ENCODE results near the gene DAB2IP.

The DAB2IP gene

DNA sequence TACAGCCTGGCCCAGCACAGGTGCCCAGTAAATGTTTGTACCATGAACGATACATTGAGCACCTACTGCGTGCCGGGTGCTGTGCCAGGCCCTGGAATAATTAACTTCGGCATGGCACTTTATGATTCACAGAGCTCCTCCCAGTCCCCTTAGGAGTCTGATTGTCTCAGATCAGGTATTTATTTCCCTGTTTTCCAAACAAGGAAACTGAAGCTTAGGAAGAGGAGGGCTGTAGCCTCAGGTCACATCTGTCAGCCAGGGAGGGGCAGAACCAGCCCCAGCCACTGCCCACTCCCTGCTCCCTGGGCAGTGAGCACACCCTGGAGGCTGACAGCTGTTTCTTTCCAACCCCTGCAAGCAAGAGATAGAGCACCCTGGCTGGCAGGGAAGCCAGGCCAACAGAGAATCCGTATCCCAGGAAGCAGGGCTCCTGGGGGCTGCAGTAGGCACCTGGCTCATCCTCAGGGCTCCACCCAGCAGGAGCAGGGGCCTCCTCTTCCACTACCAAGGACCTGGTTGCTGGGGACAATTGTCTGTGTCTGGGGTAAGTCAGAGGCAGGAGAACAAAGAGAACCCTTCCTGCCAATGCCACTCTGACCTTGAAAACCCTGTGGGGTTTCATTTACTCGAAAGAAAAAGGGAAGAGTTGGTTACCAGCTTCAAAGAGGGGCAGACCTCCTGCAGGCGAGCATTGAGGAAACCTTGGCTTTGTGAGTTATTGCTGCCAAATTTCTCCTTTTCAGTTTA, 69.0 kb downstream of the DAB2IP start:
- DNase-seq (ENCODE audit: extremely low read depth in 1 of 2, low read depth in 1 of 2), result no peak

DNA sequence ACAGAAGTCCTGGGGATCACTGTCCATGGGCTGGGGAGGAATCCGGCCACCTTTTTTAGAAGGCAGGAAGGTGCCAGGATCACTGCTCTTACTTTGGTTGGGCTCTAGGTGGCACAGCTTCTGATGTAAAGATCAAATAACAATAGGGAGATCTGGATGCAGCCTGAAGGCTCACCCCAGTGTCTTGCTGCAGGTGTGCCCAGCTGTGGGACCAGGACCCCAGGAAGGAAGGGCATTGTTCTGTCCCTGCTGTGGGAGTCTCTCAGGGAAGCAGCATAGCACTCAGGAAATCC, 69.6 kb downstream of the DAB2IP start:
- DNase-seq (ENCODE audit: extremely low read depth in 1 of 2, low read depth in 1 of 2), result no peak

DNA sequence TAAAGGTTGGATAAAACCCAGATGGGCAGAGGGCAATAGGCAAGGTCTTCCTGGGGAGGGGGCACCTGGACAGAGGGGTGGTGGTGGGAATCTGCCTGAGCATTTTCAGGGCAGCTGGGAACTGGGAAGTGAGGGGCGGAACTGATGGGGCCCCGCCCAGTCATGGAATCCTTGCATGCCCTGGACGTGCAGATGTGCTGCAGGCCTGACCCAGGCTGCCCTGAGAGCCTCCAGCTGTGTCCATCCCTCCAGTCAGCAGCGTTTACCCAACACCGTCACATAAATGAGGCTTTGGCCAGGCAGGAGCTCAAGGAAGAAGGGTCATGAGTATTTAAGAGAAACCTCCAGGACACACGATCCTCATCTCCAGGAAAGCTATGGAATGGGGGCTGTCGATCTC, 70.3 kb downstream of the DAB2IP start:
- DNase-seq (ENCODE audit: extremely low read depth in 1 of 2, low read depth in 1 of 2), result no peak

DNA sequence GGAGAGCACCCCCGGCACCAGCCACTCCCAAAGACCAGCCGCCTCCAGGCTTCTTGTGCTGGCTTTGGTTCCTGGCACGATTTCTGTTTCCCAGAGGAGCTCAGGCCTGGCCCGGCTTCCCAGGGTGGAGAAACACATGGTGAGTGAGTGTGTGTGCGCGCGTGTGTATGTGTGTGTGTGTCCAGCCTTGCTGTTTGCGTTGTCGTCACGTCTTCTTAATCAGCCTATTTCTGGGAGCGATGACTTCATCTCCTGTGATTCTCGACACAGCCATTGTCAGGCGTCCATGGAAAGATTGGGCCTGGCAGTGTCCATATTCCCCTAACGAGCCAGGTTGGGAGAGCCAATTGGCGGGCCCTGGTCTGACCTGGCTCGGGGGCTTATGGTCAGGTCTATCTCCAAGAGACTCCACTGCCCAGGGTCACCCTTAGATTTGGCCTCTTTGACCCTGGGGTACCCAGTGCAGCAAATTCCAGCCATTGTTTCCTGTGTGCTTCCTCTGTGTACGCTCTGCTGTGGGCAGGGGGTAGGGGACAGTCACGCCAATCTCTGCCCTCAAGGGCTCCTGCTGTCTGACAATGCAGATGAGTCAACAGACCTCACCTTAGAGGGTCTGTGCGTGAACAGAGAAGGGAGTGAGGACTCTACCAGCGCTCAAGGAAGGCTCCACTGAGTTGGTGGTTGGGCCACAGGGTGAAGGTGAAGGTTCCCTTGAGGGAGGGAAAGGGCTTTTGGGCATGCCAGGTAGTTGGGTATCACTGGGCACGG, 73.8 kb downstream of the DAB2IP start:
- no peak for DNase-seq (ENCODE audit: extremely low read depth in 1 of 2, low read depth in 1 of 2)

DNA sequence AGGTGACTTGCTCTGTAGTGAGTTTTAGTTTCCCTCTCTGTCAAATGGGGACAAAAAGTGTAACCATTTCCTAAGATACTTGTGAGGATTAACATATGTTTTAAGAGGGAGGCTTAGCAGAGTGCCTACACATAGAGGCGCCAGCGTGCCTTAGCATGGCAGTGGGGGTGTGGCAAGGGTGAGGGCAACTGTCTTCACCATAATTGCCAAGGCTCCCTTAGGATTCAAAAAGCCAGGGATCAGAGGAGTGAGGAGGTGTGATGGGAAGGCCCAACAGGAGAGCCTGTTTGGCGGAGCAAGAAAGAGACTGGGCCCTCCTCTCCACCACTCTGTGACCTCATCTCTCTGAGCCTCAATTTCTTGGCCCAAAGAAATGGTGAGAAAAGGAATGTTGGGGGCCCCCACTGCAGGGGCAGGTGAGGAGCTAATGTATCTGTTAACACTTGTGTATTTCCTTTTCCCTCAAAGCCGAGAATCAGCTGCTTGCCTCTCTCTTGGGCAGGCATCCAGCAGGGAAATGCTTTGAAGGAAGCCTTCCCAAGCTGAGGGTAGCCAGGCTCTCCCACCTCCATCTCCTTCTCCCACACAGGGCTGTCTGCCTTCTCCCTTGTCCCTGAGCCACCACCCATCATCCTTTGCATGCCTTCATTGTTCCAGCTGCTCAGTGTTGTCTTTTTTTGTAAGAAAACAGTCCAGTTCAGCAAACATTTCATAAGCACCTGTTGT, 76.0 kb downstream of the DAB2IP start:
- DNase-seq (ENCODE audit: extremely low read depth in 1 of 2, low read depth in 1 of 2), result no peak

DNA sequence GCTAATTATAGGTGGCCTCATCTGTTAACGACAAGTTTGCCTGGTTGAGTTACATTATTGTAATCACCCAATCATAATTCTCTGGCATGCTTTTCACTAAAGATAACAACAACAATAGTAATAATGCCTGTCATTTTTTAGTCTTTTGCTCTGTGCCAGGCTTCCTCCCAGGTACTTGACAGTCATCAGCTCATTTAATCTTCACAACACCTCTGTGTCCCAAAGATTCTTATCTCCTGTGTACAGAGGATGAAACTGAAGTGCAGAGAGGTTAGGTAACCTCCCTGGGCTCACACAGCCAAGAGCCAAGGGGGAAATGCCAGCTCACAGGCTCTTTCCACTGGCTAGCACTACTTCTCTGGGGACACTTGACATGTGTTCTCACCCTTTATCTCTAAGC, 77.5 kb downstream of the DAB2IP start:
- DNase-seq (ENCODE audit: extremely low read depth in 1 of 2, low read depth in 1 of 2), result no peak

DNA sequence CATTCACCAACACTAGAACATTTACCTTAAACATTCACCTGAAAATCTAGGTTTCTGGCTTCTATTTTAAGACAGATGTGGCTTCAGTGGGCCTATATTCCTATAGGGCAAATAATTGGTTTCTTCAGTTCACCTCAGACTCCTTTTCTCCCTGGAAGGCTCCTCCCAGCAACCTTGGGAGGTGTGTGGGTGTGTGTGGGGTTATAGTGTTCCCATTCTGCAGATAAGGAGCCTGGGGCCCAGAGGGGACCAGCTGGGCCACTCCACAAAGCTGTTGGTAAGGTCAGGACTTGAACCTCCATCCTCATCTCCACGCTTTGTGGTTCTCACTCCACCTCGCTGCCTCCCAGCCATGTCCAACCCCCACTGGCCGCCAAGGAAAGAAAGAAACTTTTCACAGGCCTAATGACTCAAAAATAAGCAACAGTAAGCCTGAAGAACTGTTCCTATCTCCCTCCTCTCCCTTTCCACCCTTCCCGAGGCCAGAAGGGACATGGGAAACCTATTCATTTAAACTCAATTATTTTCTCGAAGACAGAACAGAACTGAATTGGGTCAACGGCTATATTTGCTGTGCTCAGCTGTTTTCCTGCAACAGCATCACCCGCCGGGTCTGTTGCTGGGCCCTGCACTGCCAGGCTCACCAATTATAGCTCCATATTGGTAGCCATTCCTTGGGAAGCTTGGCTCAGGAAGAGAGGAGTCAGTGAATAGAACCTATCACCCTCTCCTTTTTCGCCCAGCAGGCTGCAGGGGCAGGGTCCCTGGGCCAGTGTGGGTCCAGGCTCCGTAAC, 78.5 kb downstream of the DAB2IP start:
- DNase-seq (ENCODE audit: extremely low read depth in 1 of 2, low read depth in 1 of 2), result no peak

DNA sequence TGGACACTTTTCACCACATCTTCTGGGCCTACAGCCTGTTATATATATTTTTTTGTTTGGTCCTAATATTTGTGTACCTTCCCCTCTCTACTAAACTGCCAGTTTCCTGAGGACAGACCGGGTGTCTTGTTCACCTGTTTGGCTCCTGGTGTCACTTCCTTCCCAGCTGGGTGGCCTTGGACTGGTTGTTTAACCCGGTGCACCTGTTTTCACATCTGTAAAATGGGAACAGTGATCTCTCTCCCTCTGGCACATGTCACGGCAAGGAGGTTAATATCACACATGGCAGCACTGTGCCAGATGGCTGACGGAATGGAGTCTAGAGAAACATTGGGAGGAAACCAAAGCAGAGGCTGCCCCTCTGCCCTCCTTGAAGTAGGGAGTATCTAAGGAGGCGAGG, 79.7 kb downstream of the DAB2IP start:
- no peak for DNase-seq (ENCODE audit: extremely low read depth in 1 of 2, low read depth in 1 of 2)

DNA sequence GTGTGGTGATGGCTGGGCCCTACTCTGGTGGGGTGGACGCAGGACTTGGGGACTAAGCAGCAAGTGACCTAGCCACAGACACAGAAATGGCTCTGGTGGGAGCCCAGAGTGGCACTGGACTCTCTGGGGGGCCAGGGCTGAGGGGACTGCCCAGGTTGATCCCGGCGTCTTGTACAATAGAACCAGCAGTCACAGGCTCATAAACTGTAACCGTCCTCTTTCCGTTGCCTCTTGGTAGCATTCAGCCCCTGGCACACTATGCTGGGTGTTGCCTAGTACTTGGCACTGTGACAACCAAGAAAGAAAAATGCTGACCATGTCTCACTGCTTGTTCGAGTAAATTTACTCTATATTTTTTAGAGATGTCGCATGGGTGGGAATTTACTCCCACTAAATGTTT, 80.5 kb downstream of the DAB2IP start:
- DNase-seq (ENCODE audit: extremely low read depth in 1 of 2, low read depth in 1 of 2), result no peak

DNA sequence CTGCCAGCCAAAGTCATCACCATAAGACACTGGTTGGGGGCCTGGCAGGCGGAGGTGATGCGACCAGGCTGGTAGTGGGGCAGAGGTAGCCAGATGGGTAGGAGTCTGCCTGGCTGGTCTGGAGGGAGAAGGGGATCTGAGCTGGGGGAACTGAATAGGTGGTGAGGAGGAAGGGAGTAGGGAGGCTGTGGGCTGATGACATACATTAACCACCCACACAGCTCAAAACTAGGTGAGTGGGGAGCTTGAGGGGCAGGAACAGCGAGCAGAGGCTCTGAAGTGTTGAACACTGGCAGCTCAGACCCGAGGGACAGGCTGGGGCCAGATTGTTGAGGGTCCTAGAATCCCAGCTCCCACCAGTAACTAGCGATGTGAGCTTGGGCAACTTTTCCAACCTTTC, 81.0 kb downstream of the DAB2IP start:
- DNase-seq (ENCODE audit: extremely low read depth in 1 of 2, low read depth in 1 of 2), result no peak

DNA sequence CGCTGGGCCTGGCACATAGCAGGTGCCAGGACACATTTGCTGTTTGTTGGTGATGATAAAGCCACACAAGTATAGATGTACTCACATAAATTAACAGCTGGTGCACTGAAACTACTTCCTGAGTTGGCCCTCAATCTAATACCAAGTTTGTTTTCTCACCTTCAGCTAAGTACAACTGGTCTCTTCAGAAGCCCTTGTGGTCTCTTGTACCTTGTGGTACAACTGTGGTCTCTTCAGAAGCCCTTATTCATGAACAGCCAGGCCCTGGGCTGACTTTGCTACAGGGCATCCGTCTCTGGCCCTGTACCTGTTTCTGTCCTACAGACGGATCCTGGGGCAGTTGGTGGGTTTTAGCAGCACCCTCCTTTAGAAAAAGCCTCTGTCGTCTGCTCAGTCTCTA, 81.5 kb downstream of the DAB2IP start:
- DNase-seq (ENCODE audit: extremely low read depth in 1 of 2, low read depth in 1 of 2), result no peak

DNA sequence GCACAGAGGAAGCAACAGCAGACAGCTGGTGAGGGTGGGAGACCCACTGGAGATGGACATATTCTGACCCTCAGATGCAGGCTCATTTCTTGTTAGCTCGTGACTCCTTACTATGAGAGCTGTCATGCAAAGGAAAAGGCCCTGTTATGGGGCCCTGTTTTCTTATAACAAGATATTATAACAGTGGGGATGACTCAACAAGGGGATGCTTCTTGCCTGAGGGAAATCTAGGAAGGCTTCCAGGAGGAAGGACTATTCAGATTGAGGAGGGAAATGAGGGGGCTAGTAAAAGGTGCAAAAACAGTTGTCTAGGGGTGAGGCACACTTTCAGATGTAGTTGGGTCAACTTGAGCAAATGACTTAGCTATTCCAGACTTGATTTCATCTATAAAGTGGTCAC, 83.0 kb downstream of the DAB2IP start:
- no peak for DNase-seq (ENCODE audit: extremely low read depth in 1 of 2, low read depth in 1 of 2)

DNA sequence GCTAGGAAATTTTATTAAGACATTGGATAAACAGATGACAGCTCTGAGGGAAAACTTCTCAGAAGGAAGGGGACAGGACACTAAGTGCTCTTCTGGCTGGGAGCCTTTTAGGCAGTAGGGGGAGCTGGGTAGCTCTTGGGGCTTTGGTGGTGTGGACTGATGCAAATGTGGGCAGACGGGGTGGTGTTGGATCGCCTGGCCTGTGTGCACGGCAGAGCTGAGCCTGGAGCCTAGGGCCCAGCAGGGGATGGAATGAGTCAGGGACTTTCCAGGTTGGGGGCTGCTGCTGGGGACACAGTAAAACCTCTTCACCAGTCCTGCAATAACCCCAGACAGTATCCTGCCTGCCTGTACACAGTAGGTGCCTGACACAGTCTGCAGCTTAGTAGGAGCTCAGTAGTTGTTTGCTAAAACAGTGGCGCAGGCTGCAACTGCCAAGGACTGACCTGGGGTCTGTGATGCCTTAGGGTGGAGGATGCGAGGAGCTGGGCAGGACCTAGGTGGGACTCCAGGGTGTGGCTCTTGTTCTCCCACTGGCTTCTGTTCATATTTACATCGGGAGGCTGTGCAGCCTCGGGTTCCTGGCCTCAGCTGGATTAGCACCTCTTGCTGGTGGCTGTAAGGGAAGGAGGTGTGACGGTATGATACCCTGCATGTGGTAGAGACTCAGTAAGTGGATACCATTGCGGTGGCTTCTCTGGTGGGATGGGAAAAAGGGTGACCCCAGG, 83.8 kb downstream of the DAB2IP start:
- no peak for DNase-seq (ENCODE audit: extremely low read depth in 1 of 2, low read depth in 1 of 2)

DNA sequence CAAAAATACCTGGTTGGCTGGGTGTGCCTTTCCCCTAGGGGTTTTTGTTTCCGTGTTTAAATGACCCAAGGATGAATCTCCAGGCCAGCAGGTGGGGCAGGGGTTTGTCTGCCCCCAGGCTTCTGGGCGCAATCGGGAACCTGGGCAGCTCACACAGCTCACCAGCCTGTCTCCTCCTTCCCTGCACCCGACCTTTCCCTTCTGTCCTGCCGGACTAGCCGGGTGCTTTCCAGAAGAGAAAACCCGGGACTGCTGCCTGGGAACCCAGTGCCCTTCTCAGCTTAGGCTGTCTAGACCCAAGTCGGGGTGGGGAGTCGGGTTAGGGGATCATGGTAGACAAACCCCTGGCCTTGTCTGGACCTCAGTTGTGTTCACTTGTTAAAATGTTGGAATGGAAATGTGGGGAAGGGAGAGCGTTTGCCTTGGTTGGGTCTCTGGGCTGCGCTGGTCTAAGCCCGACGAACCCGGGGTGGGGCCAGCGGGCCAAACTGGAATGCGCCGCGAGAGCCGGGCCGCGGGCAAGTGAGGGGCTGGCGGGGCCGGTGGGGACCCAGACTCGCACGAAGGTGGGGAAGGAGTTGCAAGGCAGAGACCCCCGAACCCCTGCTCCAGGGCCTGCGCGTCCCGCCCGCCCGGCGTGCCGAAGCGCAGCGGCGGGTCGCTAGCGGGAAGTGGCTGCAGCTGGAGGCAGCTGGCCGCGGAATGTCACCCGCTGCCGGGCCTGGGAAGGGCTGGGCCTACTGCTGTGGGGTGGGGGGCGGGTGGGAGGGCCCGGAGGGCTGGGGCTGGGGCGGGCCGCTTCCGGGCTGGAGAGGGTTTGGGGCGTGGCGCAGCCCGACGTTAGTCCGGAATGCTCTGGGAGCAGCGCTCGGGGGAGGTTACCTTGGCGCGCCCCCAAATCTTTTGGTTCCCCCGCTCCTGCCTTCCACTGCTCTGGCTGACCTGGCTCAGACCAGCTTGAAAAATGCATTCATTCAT, 84.6 kb downstream of the DAB2IP start:
- no peak for DNase-seq (ENCODE audit: extremely low read depth in 1 of 2, low read depth in 1 of 2)

DNA sequence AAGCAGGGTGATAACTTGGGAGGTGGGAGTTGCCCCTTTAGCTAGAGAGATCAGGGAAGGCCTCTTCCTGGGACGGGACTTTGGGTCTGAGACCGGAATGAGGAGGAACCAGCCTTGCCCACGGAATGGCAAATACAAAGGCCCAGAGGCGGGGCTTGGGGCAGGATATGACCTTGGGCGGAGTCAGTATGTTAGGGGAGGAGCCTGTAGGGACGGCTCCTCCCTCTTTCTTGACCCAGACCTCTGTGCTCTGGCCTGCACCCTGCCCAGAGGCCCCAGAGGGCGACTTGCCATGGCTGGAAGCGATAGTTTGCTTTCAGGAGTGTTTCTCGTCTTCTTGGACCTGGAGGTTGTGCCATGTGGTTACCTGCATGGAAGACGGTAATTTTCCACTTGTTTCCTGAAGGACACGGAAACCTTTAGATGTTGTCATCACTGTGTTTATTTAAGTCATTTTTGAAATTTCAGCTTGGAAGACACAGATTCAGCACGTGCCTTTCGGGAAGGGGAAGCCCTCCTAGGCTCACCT, 85.6 kb downstream of the DAB2IP start:
- no peak for DNase-seq (ENCODE audit: extremely low read depth in 1 of 2, low read depth in 1 of 2)

DNA sequence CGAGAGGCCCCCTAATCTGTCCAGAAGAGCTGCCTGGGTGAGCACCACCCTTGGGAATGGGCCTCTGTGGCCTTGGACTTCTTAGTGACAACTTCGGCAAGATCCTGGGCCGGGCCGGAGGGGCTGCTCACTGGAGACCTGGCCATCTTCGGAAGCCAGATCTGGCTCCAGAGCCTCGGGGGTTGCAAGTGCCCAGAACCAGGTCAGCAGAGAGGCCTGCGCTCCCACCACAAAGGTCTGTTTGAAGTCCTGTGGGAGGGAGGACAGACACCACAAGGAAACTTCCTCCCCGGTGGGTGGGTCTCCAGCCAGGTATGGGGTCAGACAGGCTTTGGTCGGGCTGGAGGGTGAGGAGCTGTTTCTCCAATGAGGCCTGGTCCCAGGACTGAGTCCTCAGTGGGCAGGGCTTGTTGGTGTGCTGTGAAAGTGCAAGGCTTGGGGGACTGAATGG, 86.1 kb downstream of the DAB2IP start:
- no peak for DNase-seq (ENCODE audit: extremely low read depth in 1 of 2, low read depth in 1 of 2)

DNA sequence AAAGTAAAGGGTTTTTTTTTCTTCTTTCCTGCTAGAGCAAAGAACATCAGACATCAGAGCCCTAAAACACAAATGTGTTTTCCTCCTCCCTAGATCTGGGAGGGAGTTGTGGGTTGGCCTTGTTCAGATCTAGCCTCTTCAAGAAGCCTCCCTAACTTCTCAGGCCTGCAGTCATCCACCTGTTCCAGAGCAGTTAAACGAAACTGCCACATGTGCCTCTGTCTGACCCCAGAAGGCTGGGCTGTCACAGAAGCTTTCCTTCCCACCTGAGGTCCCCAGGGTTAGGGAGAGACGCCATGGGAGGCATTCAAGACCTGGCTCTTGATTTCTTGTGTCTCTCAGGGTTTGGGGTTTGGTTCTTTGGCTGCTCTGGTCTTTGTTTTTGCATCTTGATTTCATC, 87.0 kb downstream of the DAB2IP start:
- DNase-seq (ENCODE audit: extremely low read depth in 1 of 2, low read depth in 1 of 2), result no peak

DNA sequence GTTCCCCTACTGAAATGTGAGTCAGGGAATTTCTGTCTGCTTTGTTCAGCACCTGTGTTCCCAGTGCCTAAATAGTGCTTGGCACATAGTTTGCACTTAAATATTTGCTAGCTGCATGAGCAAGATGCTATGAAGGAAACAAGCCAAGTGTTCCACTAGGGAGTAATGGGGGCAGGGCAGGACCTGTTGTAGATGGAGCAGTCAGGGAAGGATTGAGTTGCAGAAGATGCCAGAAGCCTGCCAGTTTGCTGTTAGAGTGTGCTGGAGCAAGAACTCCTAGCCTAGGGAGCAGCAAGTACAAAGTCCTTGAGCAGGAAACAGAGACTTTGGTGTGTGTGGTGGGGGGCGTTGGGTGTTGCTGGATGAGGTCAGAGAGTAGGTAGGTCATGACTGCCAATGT, 87.5 kb downstream of the DAB2IP start:
- DNase-seq (ENCODE audit: extremely low read depth in 1 of 2, low read depth in 1 of 2), result no peak

DNA sequence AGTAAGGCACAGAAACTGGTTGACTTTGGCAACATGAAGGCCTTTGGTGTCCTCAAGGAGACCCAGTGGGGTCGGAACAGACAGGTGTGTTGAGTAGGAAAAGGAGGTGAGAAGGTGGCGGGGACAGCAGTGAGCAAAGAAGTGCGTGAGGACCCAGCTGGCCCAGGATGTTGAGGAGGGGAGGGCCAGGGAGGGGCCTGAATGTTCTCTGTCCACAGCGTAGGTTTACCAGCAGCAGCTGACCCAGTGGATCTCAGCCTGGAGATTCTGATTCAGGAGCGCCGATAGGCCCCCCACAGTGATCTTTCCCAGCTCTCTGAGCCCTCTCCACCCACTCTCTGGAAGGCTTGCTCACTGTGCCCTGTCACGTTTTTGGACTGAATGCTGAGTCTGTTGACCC, 88.5 kb downstream of the DAB2IP start:
- no peak for DNase-seq (ENCODE audit: extremely low read depth in 1 of 2, low read depth in 1 of 2)
